HCT116 (cell line): Measurements from ENCODE around the gene HAPLN2. TPM values are rescaled to one million over a fixed set of nuclear protein-coding genes. Genes with fewer than 3 reads are reported as not detected.

Experiments used
- ATAC-seq: fragments of 200-7000 bp; cut with Tn5 transposase; 2 replicates; pipeline ENCODE4 v1.9.1; 2020; ENCODE audit warnings: mild to moderate bottlenecking, moderate library complexity
- BruUV-seq: library from RNA; stranded (reverse); fragments of 400-500 nt; replicated peaks from 2 replicates; lab custom pipeline; 2021; lab: Mats Ljungman, UMichigan
- CTCF ChIA-PET: fragments of 300-600 bp; sonication (Branson Sonifier 250); formaldehyde crosslinking; loops from one replicate; lab custom pipeline; 2021; ENCODE audit warnings: antibody characterized with exemption; lab: Charles Lee
- POLR2A ChIA-PET: fragments of 300-600, 350-600 bp; sonication (Branson Sonifier 250); formaldehyde crosslinking; loops from one replicate; lab custom pipeline; 2021; ENCODE audit warnings: antibody characterized with exemption; lab: Charles Lee
- RAD21 ChIA-PET, 2 experiments: fragments of 300-600 bp; sonication (Branson Sonifier 250); formaldehyde crosslinking; loops; one replicate each; lab custom pipeline; 2023; ENCODE audit warnings: low total read pairs in 2 of 2; ENCODE audit not compliant: uncharacterized antibody in 2 of 2, unreplicated experiment in 2 of 2, low non-redundant PET in 1 of 2; lab: Charles Lee
- DNase-seq: peaks from one replicate; pipeline ENCODE4 v3.0.0-alpha.2; 2010; ENCODE audit warnings: low read depth, low spot score
- H2AFZ ChIP-seq: fragments of 200-600 bp; shearing (Covaris generic), sonication (generic); 2 replicates; pipeline ENCODE4 v1.6.1; 2017; ENCODE audit warnings: low read depth, mixed run types, mixed read lengths, antibody characterized with exemption, low read length; ENCODE audit not compliant: poor library complexity, severe bottlenecking
- H3K27ac ChIP-seq: 2 replicates; pipeline ENCODE4 v1.5.1; 2012; ENCODE audit warnings: low read depth, low read length
- H3K27me3 ChIP-seq: fragments of 200-600 bp; sonication (generic); 2 replicates; pipeline ENCODE4 v1.6.1; 2016; ENCODE audit warnings: mixed run types, low read length, mixed read lengths; ENCODE audit not compliant: insufficient read depth
- H3K36me3 ChIP-seq, 2 experiments: fragments of 200-500 bp in 1 of 2; fragments of 200-600 bp in 1 of 2; sonication (Bioruptor generic) in 1 of 2; sonication (generic) in 1 of 2; 2 replicates each; pipeline versions ENCODE4 v1.5.1 to v1.6.1; 2014 to 2016; ENCODE audit warnings: low read length in 2 of 2, inconsistent platforms in 1 of 2, mixed read lengths in 1 of 2, mixed run types in 1 of 2; ENCODE audit not compliant: insufficient read depth in 2 of 2, control insufficient read depth in 1 of 2
- H3K4me1 ChIP-seq, 2 experiments: fragments of 200-600 bp in 1 of 2; sonication (generic) in 1 of 2; 2 replicates each; pipeline versions ENCODE4 v1.5.1 to v1.6.1; 2012 to 2017; ENCODE audit warnings: low read length in 2 of 2, inconsistent platforms in 1 of 2, mild to moderate bottlenecking in 1 of 2, mixed read lengths in 1 of 2, mixed run types in 1 of 2, moderate library complexity in 1 of 2; ENCODE audit not compliant: insufficient read depth in 2 of 2, control insufficient read depth in 1 of 2
- H3K4me2 ChIP-seq: fragments of 200-600 bp; sonication (generic); 2 replicates; pipeline ENCODE4 v1.6.1; 2017; ENCODE audit warnings: mixed run types, low read length, mixed read lengths
- H3K4me3 ChIP-seq, 2 experiments: fragments of 200-600 bp in 1 of 2; sonication (generic) in 1 of 2; replicated peaks in 1 of 2; 2 replicates each; pipeline ENCODE4 v1.5.1; 2011 to 2016; ENCODE audit warnings: low read length in 2 of 2, control low read depth in 1 of 2, low read depth in 1 of 2, mild to moderate bottlenecking in 1 of 2, mixed read lengths in 1 of 2, mixed run types in 1 of 2
- H3K79me2 ChIP-seq: fragments of 200-600 bp; sonication (generic); 2 replicates; pipeline ENCODE4 v1.6.1; 2017; ENCODE audit warnings: mild to moderate bottlenecking, mixed run types, low read length, moderate library complexity, mixed read lengths; ENCODE audit not compliant: insufficient read depth
- H3K9ac ChIP-seq: fragments of 200-600 bp; sonication (generic); 2 replicates; pipeline ENCODE4 v1.6.1; 2016; ENCODE audit warnings: low read length, mixed read lengths
- H3K9me2 ChIP-seq: fragments of 200-600 bp; sonication (generic), shearing (Covaris generic); 2 replicates; pipeline ENCODE4 v1.6.1; 2017; ENCODE audit warnings: mixed run types, mild to moderate bottlenecking, moderate library complexity; ENCODE audit not compliant: insufficient read depth
- H3K9me3 ChIP-seq, 2 experiments: fragments of 200-500 bp in 1 of 2; fragments of 200-600 bp in 1 of 2; sonication (Bioruptor generic) in 1 of 2; sonication (generic) in 1 of 2; 2 replicates each; pipeline ENCODE4 v1.6.1; 2014 to 2017; ENCODE audit warnings: low read length in 2 of 2, mixed read lengths in 2 of 2, inconsistent platforms in 1 of 2, low read depth in 1 of 2, mild to moderate bottlenecking in 1 of 2, mixed run types in 1 of 2, moderate library complexity in 1 of 2; ENCODE audit not compliant: control insufficient read depth in 1 of 2, insufficient read depth in 1 of 2
- H4K20me1 ChIP-seq: fragments of 200-600 bp; sonication (generic), shearing (Covaris generic); 2 replicates; pipeline ENCODE4 v1.6.1; 2017; ENCODE audit warnings: mixed run types, mild to moderate bottlenecking, moderate library complexity; ENCODE audit not compliant: insufficient read depth
- CBX3 ChIP-seq: IDR thresholded peaks from 2 replicates; pipeline ENCODE4 v1.6.1; 2012; ENCODE audit warnings: low read depth
- EGR1 ChIP-seq: IDR thresholded peaks from 2 replicates; pipeline ENCODE4 v1.6.1; 2012; ENCODE audit warnings: low read depth
- EZH2 ChIP-seq: fragments of 200-600 bp; sonication (generic); IDR thresholded peaks from 2 replicates; pipeline ENCODE4 v1.6.1; 2017; ENCODE audit warnings: antibody characterized with exemption, mixed run types
- EZH2phosphoT487 ChIP-seq: fragments of 200-600 bp; IDR thresholded peaks from 2 replicates; pipeline ENCODE4 v1.6.1; 2018; ENCODE audit warnings: antibody characterized with exemption, borderline replicate concordance
- FOSL1 ChIP-seq: IDR thresholded peaks from 2 replicates; pipeline ENCODE4 v1.6.1; 2012; ENCODE audit warnings: low read depth
- POLR2A ChIP-seq: IDR thresholded peaks from 2 replicates; pipeline ENCODE4 v1.7.0; 2011; ENCODE audit warnings: borderline replicate concordance; ENCODE audit not compliant: insufficient read depth, insufficient read length; ENCODE audit errors: extremely low read depth
- RAD21 ChIP-seq: IDR thresholded peaks from 2 replicates; pipeline ENCODE4 v1.6.1; 2012; ENCODE audit warnings: low read depth, mild to moderate bottlenecking
- SIN3A ChIP-seq: IDR thresholded peaks from 2 replicates; pipeline ENCODE4 v1.6.1; 2012; ENCODE audit warnings: low read depth
- SRF ChIP-seq: IDR thresholded peaks from 2 replicates; pipeline ENCODE4 v1.6.1; 2012; ENCODE audit warnings: low read depth
- YY1 ChIP-seq: IDR thresholded peaks from 2 replicates; pipeline ENCODE4 v1.6.1; 2011; ENCODE audit warnings: low read length, low read depth, moderate library complexity, mild to moderate bottlenecking; ENCODE audit not compliant: insufficient replicate concordance; ENCODE audit errors: extremely low read depth
- ZBTB33 ChIP-seq: IDR thresholded peaks from 2 replicates; pipeline ENCODE4 v1.6.1; 2011; ENCODE audit warnings: mild to moderate bottlenecking, low read length, moderate library complexity; ENCODE audit not compliant: insufficient replicate concordance; ENCODE audit errors: extremely low read depth
- ZNF274 ChIP-seq: fragments of 200-500 bp; sonication (Bioruptor generic); IDR thresholded peaks from 2 replicates; pipeline ENCODE4 v1.6.1; 2014; ENCODE audit warnings: mild to moderate bottlenecking, low read depth, low read length, inconsistent platforms
- intact Hi-C: fragments of 100-400 bp; cut with micrococcal nuclease; formaldehyde crosslinking; loops from 2 replicates; pipeline ENCODE4 v1.10.0; 2022
- total RNA-seq: library from RNA; stranded (reverse); gene quantifications from one replicate; pipeline ENCODE4 v1.2.1, GENCODE V29; 2021; ENCODE audit not compliant: unreplicated experiment
- TF ChIP-seq, protein P1 (sequence below): IDR thresholded peaks from 2 replicates; pipeline ENCODE4 v1.6.1; 2012
- TF ChIP-seq, protein P2 (sequence below), 3 experiments: fragments of 200-600 bp in 1 of 3; sonication (generic) in 1 of 3; IDR thresholded peaks in 2 of 3; conservative IDR thresholded peaks in 1 of 3; 2 replicates each; pipeline ENCODE4 v1.5.1; 2012 to 2017; ENCODE audit warnings: low read depth in 2 of 3, low read length in 2 of 3, antibody characterized with exemption in 1 of 3, borderline replicate concordance in 1 of 3, control low read depth in 1 of 3, mild to moderate bottlenecking in 1 of 3, mixed read lengths in 1 of 3, mixed run types in 1 of 3, moderate library complexity in 1 of 3; ENCODE audit not compliant: insufficient read depth in 1 of 3

HAPLN2 gene
- total RNA-seq, 1 experiment from 2014 or later, result 0.54 TPM

- ChIA-PET POLR2A (interaction anchor here (1.4 kb wide), 1 partner anchor 13 kb away, joined by 3 read pairs; no protein-coding TSS in a partner anchor), CTCF (interaction anchor here (4.2 kb wide), 1 partner anchor 63 kb away, joined by 28 read pairs; no protein-coding TSS in a partner anchor), RAD21 (no interaction called here)
- ATAC-seq (no peak), DNase-seq (no peak)
- Histone ChIP-seq H3K36me3 (peaks cover 0 to 7% of the 10 kb centered on the region in 2 experiments; a peak in 1 of 4 replicates), H3K9ac (peak overlapping the region; percentile 87), H3K9me3 (no peaks in the 10 kb centered on the region), H2AFZ (no peak overlapping the region), H3K27me3 (no peaks in the 10 kb centered on the region), H3K4me1 (peaks cover 47 to 77% of the 10 kb centered on the region in 2 experiments), H4K20me1 (no peaks in the 10 kb centered on the region), H3K27ac (peak overlapping the region; percentile 99), H3K4me2 (peak overlapping the region; percentile 94), H3K79me2 (peaks cover 30% of the 10 kb centered on the region), H3K4me3 (no peak overlapping the region), H3K9me2 (no peaks in the 10 kb centered on the region)
- no peak for TF ChIP-seq SIN3A
- no peak for TF ChIP-seq POLR2A
- no peak for TF ChIP-seq EZH2phosphoT487
- no peak for TF ChIP-seq YY1
- TF ChIP-seq, protein P1, sequence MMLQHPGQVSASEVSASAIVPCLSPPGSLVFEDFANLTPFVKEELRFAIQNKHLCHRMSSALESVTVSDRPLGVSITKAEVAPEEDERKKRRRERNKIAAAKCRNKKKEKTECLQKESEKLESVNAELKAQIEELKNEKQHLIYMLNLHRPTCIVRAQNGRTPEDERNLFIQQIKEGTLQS, result no peak
- TF ChIP-seq ZBTB33, result no peak
- no peak for TF ChIP-seq EGR1
- TF ChIP-seq, protein P2, sequence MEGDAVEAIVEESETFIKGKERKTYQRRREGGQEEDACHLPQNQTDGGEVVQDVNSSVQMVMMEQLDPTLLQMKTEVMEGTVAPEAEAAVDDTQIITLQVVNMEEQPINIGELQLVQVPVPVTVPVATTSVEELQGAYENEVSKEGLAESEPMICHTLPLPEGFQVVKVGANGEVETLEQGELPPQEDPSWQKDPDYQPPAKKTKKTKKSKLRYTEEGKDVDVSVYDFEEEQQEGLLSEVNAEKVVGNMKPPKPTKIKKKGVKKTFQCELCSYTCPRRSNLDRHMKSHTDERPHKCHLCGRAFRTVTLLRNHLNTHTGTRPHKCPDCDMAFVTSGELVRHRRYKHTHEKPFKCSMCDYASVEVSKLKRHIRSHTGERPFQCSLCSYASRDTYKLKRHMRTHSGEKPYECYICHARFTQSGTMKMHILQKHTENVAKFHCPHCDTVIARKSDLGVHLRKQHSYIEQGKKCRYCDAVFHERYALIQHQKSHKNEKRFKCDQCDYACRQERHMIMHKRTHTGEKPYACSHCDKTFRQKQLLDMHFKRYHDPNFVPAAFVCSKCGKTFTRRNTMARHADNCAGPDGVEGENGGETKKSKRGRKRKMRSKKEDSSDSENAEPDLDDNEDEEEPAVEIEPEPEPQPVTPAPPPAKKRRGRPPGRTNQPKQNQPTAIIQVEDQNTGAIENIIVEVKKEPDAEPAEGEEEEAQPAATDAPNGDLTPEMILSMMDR (IDR thresholded peaks at IDR 0.05 in 2 of 3, conservative IDR thresholded peaks at IDR 0.05 in 1 of 3; ENCODE audit: borderline replicate concordance in 1 of 3, insufficient read depth in 1 of 3, low read depth in 2 of 3, low read length in 2 of 3), result no peak
- TF ChIP-seq RAD21, result no peak
- no peak for TF ChIP-seq CBX3
- no peak for TF ChIP-seq EZH2
- no peak for TF ChIP-seq SRF
- no peak for TF ChIP-seq FOSL1
- TF ChIP-seq ZNF274, result no peak
- BruUV-seq, result no TSS peak
- intact Hi-C loops, result no loop called here
These were observed 44.0 kb downstream of the HAPLN2 start for GRCh38 chr1:156663178-156663577.
